Stomach (tissue), 4 donors: ENCODE results near the gene AK2.

Experiments used
- EP300 ChIP-seq: sonication (generic); formaldehyde crosslinking; IDR thresholded peaks from one replicate; pipeline ENCODE4 v1.6.1; 2017; ENCODE audit warnings: antibody characterized with exemption
- POLR2A ChIP-seq, 4 donors: fragments of 450-650 bp; IDR thresholded peaks; one replicate each; pipeline ENCODE4 v1.6.1; 2016; ENCODE audit warnings: antibody characterized with exemption in 4 of 4, control low read depth in 2 of 4, mild to moderate bottlenecking in 1 of 4, moderate library complexity in 1 of 4
- TF ChIP-seq, protein P1 (sequence below), 7 experiments: fragments of 450-650 bp in 4 of 7; fragments of 200-600 bp in 3 of 7; sonication (generic) in 3 of 7; IDR thresholded peaks; one replicate each; pipeline ENCODE4 v1.5.1; 2016 to 2019; ENCODE audit warnings: antibody characterized with exemption in 7 of 7, control low read depth in 2 of 7, mild to moderate bottlenecking in 1 of 7

DNA sequence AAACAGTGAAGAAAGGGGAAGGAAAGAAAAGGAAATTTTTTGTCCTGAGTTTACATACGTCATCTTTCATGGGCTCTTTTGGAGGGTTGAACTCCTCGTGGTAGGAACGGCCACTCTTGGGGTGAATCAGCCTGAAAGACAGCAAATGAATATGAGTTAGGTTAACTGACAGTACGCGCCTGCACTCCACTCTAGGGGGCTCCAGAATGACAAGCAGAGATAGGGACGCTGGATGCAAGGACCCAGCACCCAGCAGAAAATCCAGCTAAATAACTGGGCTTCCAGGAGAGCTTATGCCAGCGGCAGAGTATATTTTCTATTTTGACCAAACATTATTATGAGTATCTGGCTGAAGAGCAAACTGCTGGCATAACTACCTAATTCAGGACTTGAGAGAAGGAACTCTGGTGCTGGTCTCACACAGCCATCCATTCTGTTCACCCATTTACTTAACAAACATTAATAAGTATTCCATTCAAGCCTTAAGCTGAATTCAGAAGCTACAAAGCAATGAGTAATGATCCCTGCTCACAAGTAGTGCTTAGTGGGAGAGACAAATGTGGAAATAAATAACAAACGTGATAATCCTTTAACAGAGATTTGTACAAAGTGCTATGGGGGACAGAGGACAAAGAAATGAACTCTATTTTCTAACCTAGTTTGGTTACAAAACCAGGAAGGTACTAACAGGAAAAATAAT is 22.1 kb downstream of the AK2 start:
- TF ChIP-seq, protein P1, sequence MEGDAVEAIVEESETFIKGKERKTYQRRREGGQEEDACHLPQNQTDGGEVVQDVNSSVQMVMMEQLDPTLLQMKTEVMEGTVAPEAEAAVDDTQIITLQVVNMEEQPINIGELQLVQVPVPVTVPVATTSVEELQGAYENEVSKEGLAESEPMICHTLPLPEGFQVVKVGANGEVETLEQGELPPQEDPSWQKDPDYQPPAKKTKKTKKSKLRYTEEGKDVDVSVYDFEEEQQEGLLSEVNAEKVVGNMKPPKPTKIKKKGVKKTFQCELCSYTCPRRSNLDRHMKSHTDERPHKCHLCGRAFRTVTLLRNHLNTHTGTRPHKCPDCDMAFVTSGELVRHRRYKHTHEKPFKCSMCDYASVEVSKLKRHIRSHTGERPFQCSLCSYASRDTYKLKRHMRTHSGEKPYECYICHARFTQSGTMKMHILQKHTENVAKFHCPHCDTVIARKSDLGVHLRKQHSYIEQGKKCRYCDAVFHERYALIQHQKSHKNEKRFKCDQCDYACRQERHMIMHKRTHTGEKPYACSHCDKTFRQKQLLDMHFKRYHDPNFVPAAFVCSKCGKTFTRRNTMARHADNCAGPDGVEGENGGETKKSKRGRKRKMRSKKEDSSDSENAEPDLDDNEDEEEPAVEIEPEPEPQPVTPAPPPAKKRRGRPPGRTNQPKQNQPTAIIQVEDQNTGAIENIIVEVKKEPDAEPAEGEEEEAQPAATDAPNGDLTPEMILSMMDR (IDR thresholded peaks at IDR 0.05): no peak
- no peak for TF ChIP-seq POLR2A (IDR thresholded peaks at IDR 0.05)
- TF ChIP-seq EP300: no peak
